ENCODE results near the gene GDAP2.

DNA sequence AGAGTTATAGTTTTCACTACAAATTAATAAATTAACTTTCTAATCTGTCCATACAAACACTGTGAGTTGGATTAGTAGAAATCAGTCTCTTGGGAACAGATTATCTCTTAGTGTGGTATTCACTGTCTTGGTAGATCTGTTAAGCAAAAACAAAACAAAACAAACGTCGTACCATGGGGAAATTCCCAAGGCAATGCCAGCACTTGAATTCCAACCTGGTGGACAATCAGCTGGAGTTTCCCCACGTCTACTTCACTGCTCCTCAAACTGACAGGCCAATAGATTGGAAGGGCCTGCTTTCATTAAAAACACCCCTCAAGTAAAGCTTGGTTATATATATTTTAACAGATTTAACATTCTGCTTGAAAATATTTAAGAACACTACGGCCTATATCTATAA, 31.9 kb downstream of the GDAP2 start:
- TF ChIP-seq, protein P1, sequence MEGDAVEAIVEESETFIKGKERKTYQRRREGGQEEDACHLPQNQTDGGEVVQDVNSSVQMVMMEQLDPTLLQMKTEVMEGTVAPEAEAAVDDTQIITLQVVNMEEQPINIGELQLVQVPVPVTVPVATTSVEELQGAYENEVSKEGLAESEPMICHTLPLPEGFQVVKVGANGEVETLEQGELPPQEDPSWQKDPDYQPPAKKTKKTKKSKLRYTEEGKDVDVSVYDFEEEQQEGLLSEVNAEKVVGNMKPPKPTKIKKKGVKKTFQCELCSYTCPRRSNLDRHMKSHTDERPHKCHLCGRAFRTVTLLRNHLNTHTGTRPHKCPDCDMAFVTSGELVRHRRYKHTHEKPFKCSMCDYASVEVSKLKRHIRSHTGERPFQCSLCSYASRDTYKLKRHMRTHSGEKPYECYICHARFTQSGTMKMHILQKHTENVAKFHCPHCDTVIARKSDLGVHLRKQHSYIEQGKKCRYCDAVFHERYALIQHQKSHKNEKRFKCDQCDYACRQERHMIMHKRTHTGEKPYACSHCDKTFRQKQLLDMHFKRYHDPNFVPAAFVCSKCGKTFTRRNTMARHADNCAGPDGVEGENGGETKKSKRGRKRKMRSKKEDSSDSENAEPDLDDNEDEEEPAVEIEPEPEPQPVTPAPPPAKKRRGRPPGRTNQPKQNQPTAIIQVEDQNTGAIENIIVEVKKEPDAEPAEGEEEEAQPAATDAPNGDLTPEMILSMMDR (IDR thresholded peaks at IDR 0.05 in 8 of 11, conservative IDR thresholded peaks at IDR 0.05 in 3 of 11) = no peak
- no peak for TF ChIP-seq POLR2A (IDR thresholded peaks at IDR 0.05)
- no peak for TF ChIP-seq POLR2AphosphoS5 (IDR thresholded peaks at IDR 0.05)
